IPS DF 4.7 (cell line): Measurements from ENCODE around the gene STK40.

Source experiments
- DNase-seq: peaks from one replicate; pipeline ENCODE4 v3.0.0-alpha.2; 2013; ENCODE audit warnings: low spot score; ENCODE audit errors: extremely low read depth

The STK40 gene

GRCh38 chr1:36369061-36369861 lies 16.5 kb downstream of the STK40 start:
- DNase-seq: no peak

DNA sequence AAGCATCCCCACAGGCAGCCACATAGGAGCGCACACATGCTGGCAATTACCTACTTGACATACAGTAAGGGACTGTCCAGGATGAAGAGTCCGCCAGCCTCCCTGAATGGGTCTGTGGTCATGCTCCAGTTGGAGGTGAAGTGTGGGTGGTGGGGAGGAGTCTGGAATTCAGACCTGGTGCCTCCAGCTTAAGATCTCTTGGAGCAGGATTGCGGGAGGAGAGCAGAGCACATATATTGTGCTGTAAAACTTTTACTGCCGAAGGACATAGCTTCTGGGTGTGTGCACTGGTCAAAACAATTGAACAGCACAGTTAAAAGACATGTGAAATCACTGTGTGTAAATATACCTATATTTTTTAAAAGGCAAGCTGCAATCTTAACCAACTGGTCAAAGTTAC lies 17.9 kb downstream of the STK40 start:
- DNase-seq: no peak

DNA sequence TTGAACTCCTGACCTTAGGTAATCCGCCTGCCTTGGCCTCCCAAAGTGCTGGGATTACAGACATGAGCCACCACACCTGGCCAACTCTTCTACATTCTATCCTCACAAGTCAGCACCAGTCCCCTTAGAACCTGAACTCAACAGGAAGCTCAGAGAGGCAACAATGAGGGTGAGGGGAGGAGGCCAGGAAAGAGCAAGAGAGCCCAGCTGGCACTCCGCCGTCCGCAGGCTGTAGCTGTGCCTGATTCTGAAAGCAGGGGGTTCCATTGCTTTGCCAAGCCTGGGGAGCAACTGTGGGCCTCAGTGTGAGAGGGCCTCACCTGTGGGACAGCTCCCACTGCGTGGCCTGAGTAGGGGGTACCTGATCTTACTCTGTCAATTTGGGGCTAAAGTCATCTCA lies 18.7 kb downstream of the STK40 start:
- no peak for DNase-seq

DNA sequence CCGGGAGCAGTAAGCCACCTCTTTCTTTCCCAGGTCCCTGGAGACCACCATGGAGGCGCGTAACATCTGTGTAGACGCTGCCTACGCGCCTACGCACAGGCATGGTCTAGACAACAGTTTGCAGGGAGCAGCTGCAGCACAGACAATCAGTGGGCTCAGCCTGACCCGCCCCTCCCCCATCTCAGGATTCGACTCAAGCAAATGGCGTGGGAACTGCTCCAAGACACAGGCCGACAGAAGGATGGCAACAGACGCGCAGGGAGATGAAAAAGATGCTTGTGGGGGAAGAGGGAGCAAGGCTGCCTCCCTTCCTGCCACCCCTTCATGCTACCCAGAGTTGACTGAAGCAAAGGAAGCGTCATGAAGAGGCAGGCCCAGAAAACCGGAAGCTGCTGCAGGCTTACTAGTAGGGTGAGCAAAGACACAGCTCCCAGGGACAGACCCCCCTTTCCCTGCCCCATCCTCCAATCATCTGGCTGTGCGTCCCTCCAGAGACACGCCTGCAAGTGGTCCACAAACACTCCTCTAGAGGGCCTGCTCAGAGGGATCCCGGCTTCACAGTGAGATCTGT lies 19.5 kb downstream of the STK40 start:
- DNase-seq: no peak

DNA sequence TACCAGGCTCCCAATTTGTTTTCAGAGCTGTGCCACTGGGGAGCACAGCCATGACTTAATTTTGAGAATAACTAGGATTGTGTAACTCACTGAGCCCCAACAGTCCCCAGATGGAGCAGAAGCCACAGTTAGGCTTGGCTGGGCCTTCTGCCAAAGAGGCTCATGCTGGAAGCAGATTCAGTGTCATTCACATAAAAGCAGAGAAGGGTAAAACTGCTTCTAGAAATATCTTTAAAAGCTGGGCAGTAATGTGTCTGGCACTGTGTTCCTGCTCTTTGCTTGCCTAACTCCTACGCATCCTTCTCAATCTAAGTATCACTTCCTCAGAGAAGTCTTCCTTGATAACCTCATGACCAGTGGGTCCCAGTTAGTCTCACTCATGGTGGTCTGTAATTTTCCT lies 20.3 kb downstream of the STK40 start:
- DNase-seq: no peak

DNA sequence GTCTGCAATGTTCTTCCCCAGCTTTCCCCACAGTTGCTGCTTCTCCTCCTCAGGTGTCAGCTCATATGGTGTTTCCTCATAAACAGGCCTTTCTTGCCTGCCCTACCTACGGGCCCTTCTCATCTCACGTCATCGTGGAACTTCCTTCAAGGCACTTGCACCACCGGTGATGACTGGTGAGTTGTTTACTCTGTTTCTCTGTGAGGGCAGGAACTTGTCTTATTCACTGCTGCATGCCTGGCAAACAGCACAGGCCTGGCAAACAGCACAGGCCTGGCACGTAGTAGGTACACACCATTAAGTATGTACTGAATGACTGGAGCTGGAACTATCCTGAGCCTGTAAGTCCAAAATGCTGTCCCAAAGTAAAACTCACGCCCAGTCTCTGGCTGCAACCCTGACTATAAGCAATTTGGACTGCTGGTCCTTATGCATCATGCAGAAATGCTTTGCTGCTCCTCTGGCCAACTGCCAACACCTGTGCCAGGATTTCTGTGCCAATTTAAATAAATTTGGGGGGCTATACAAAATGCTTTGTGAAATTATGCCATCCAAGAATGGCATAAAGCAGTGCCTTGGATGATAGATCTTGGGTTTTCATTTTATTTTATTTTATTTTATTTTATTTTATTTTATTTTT lies 25.7 kb downstream of the STK40 start:
- DNase-seq: no peak

DNA sequence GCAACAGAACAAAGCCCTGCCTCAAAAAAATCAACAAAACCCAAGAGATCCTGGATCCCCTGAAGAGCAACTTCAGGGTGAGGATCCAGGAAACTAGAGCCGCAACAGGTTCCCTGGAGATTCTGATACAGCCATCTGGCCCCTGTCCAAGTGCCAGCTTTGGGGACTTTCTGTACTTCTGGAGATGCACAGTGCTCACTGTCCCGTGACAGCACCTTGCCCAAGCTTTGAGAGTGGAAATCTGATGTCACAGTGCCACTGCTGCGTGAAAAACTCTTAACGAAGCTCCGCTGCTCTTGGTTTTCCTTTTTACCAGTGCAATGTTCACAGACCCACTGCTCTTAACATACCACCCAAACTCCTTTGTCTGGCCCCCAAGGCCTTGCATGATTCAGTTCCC lies 26.3 kb downstream of the STK40 start:
- no peak for DNase-seq

DNA sequence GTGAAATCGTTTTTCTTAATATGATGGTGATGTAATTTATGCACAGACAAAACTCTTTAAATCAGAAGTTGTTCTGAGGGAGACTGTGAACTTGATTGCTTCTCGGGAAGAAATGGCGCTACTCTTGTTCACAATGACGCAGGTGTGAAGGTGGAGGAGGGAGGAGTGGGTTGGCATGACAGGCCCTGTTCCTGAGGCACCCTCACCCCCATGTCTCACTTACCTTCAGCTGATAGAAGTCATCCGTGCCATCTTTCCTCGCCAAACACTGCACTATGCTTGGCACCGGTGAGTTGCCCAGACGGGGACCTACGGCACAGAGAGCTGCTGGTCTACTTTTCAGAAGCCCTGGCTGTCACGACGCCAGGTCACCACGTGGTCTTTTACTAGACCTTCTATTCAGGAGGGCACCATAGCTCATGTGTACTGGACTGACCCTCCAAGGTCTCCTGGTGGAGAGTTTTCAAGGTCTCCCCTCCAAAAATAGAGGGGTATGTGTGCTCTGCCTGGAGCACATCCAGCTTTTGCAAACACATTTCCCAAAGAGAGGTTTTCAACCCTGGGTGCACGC lies 27.1 kb downstream of the STK40 start:
- DNase-seq: no peak

GRCh38 chr1:36355811-36356210 lies 29.9 kb downstream of the STK40 start:
- DNase-seq: no peak

GRCh38 chr1:36354486-36354885 lies 31.2 kb downstream of the STK40 start:
- no peak for DNase-seq

- no peak for DNase-seq
Measured at GRCh38 chr1:36352910-36353878, 32.5 kb downstream of the STK40 start.

GRCh38 chr1:36352125-36352909 lies 33.4 kb downstream of the STK40 start:
- DNase-seq: no peak

DNA sequence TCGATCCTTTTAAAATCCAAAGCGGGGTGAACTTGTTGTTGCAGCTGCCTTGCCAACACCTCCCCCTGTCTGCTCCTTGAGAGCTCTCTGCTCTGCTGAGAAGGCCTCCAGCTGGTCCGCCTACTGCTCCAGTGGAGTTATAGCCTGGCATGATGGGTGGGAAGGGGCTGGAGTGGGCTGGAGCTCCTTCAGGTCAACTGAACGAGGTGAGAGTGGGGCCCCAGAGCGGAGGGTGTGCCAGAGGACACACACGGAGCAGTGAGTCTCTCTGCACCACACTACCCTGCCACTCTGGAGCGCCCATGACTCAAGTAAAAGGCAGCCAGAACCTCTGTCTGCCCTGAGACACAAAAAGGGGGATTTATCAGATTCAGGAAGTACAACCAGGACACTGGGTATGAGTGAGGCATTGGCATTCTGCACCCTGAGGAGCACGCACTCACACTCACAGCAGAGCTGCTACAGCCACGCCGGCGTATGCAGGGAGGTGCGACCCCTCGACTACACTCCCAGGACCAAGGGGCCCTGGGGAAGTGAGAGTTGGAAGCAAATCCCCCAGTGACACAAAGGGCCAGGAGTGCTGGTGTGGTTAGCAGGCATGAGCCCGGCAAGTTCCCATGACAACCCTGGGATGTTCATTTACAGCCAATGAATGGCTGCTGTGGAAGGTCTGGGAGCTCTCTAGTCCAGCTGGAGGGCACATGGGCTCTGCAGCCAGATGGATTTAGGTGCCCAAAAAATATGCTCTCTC lies 34.3 kb downstream of the STK40 start:
- DNase-seq: no peak

DNA sequence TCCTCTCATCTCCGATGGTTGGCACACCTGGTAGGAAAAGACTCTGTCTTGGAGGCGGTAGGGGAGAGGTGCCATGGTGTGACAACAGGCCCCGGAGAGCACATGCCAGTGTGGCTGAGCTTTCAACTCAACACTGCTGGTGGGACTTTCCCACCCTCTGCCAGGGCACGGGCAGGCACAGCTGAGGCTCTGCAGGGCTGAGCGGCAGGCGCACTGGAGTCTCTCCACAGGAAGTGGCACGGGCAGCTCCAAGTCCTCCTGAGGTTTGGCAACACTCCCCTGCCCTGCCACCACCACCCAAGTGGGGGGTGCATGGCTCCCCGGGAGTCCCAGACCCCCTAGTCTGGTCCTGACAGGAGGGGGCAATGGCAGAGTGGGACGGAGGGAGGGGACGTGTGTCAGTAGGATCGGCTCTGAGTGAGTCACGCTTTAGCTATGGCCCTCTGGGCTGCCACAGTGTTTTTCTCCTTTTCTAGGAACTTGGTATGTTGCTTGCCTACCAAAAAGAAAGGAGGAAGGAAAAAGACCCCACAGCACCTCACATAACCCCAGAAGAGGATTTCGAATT lies 35.0 kb downstream of the STK40 start:
- DNase-seq: no peak

GRCh38 chr1:36349839-36350238 lies 35.9 kb downstream of the STK40 start:
- DNase-seq: no peak

DNA sequence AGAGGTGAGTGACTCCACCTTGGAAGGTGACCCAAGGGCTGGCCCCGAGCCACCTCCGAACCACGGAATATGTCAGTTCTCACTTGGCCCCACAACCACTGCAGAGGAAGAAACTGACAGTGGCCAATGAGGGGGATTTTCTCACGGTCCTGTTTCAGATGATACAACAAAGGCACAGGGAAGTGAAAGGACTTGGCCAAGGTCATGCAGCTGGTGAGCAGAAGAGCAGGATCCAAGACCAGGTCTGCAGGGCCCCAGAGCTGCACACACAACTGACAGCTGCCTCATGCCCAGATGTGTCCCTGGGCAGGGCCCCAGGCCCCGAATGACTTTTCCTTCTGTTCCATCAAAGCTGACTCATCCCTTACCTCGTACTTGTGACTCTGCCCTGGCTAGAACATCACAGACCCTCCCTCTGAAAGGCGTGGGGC lies 36.5 kb downstream of the STK40 start:
- no peak for DNase-seq

DNA sequence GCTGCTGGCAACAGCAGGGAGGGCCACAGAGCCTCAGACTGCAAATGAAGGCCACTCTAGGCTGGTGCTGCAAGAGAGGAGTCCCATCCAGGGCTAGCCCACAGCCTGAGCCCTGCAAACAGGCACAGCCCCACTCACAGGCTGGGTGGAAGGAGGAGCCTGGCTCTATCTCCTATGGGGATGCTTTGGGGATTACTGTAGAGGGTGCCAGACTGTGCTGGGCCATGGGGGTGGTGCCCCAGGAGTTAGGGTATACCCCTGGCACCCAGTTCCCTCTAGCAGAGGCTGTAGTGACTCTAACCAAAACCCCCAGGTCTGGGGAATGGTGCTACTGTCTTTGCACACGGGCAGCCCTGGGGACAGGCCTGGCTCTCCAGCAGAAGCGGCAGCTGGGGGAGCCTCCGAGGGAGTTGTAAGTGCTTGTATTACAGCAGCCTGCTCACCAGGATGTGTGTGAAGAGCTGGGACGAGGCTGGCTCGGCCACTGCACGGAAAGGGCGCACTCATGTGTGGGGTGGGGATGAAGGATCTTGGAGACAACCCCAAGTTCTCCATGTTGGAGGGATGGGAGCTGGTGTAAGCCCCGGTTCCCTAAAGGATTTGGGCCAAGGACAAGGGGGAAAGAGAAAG lies 38.9 kb downstream of the STK40 start:
- DNase-seq: no peak

GRCh38 chr1:36345353-36345752 lies 40.4 kb downstream of the STK40 start:
- DNase-seq: no peak

- no peak for DNase-seq
Measured at GRCh38 chr1:36344395-36344680, 41.4 kb downstream of the STK40 start.
